Osteocyte (in vitro differentiated cells): ENCODE results near the gene ARPC4. TPM values are rescaled to one million over a fixed set of nuclear protein-coding genes. Genes with fewer than 3 reads are reported as not detected.
"Not testable (repeated sequence)": the region's sequence is repeated elsewhere in the genome, so short reads cannot be mapped to it uniquely, and the experiment has no call there.

Experiments
- DNase-seq: peaks from one replicate; pipeline ENCODE4 v3.0.0; 2021; ENCODE audit warnings: mixed read lengths; ENCODE audit not compliant: unreplicated experiment; ENCODE audit errors: extremely low spot score
- H3K27ac Mint-ChIP-seq: one replicate; pipeline ENCODE4 v1.8.0; 2021; ENCODE audit warnings: mild to moderate bottlenecking, mixed read lengths; ENCODE audit not compliant: unreplicated experiment
- H3K27me3 Mint-ChIP-seq: one replicate; pipeline ENCODE4 v1.8.0; 2021; ENCODE audit warnings: mixed read lengths; ENCODE audit not compliant: unreplicated experiment
- H3K36me3 Mint-ChIP-seq: one replicate; pipeline ENCODE4 v1.8.0; 2021; ENCODE audit warnings: mixed read lengths; ENCODE audit not compliant: unreplicated experiment
- H3K4me1 Mint-ChIP-seq: one replicate; pipeline ENCODE4 v1.8.0; 2021; ENCODE audit warnings: mixed read lengths; ENCODE audit not compliant: unreplicated experiment
- H3K4me3 Mint-ChIP-seq: one replicate; pipeline ENCODE4 v1.8.0; 2021; ENCODE audit warnings: mild to moderate bottlenecking, moderate library complexity, mixed read lengths; ENCODE audit not compliant: unreplicated experiment
- H3K9me3 Mint-ChIP-seq: one replicate; pipeline ENCODE4 v1.8.0; 2021; ENCODE audit warnings: mixed read lengths; ENCODE audit not compliant: unreplicated experiment
- total RNA-seq: library from RNA; stranded (reverse); gene quantifications from 2 replicates; pipeline ENCODE4 v1.2.1, GENCODE V29; 2021
- TF ChIP-seq, protein P1 (sequence below): fragments of 200-600 bp; sonication (generic); IDR thresholded peaks from 2 replicates; pipeline ENCODE4 v1.5.0; 2021; ENCODE audit warnings: antibody characterized with exemption, mild to moderate bottlenecking, moderate library complexity

ARPC4 gene
- total RNA-seq, 1 donor from 2014 or later = 140 TPM

DNA sequence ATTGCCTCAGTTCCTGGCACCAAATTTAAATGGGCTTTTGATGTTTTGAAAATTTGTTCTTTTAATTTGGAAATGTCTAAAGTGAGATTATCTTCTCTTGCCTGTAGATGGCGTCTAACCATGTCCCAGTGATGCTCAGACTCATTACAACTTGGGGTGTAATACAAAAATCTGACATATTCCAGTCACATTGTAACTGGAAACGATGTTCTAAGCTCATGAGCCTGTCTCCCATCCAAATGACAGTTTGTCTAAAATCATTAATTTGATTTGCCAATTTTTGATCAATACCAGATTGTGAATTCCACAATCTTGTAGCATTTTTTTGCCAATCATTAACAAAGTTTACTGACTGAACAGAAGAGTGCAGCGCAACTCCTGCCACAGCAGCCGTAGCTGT lies 56.0 kb downstream of the ARPC4 start:
- not testable (repeated sequence) for DNase-seq, H3K27ac Mint-ChIP-seq, H3K4me3 Mint-ChIP-seq, H3K36me3 Mint-ChIP-seq, H3K9me3 Mint-ChIP-seq, H3K4me1 Mint-ChIP-seq
- TF ChIP-seq, protein P1, sequence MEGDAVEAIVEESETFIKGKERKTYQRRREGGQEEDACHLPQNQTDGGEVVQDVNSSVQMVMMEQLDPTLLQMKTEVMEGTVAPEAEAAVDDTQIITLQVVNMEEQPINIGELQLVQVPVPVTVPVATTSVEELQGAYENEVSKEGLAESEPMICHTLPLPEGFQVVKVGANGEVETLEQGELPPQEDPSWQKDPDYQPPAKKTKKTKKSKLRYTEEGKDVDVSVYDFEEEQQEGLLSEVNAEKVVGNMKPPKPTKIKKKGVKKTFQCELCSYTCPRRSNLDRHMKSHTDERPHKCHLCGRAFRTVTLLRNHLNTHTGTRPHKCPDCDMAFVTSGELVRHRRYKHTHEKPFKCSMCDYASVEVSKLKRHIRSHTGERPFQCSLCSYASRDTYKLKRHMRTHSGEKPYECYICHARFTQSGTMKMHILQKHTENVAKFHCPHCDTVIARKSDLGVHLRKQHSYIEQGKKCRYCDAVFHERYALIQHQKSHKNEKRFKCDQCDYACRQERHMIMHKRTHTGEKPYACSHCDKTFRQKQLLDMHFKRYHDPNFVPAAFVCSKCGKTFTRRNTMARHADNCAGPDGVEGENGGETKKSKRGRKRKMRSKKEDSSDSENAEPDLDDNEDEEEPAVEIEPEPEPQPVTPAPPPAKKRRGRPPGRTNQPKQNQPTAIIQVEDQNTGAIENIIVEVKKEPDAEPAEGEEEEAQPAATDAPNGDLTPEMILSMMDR = peak; percentile 73
- H3K27me3 Mint-ChIP-seq = peaks cover 18% of the 10 kb centered on the region

- not testable (repeated sequence) for H3K4me3 Mint-ChIP-seq, H3K9me3 Mint-ChIP-seq, H3K4me1 Mint-ChIP-seq, H3K36me3 Mint-ChIP-seq, DNase-seq, H3K27ac Mint-ChIP-seq
- H3K27me3 Mint-ChIP-seq = peaks cover 18% of the 10 kb centered on the region
Observed at GRCh38 chr3:9851383-9851782, 58.5 kb downstream of the ARPC4 start.

- H3K36me3 Mint-ChIP-seq, H3K9me3 Mint-ChIP-seq, H3K27ac Mint-ChIP-seq, H3K4me3 Mint-ChIP-seq, DNase-seq, H3K4me1 Mint-ChIP-seq: not testable (repeated sequence)
- H3K27me3 Mint-ChIP-seq = peaks cover 18% of the 10 kb centered on the region
Observed at GRCh38 chr3:9851926-9852325, 59.0 kb downstream of the ARPC4 start.

DNA sequence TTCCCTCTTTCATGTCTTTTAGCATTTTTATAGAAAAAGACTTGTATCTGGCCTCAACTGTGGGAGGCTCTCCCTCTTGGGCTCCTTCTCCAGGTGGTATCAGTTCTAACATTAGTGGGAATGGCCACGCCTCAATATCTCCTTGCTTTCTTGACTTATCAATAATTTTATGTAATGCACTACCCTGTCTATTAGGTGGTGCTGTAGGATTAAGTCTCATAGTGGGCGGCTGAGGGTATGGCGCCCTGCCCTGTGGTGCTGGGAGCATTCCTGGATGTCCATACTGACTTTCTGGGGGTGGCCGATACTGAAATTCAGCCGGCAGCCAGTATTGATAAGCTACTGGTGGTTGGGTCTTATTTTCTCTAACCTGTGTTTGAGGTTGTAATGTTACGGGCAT lies 59.6 kb downstream of the ARPC4 start:
- TF ChIP-seq, protein P1 = no peak
- Mint-ChIP-seq H3K4me3 (no peak overlapping the region), H3K36me3 (no peaks in the 10 kb centered on the region), H3K27ac (no peak overlapping the region), H3K9me3 (no peaks in the 10 kb centered on the region), H3K4me1 (no peaks in the 10 kb centered on the region), H3K27me3 (peaks cover 18% of the 10 kb centered on the region)
- no peak for DNase-seq

DNA sequence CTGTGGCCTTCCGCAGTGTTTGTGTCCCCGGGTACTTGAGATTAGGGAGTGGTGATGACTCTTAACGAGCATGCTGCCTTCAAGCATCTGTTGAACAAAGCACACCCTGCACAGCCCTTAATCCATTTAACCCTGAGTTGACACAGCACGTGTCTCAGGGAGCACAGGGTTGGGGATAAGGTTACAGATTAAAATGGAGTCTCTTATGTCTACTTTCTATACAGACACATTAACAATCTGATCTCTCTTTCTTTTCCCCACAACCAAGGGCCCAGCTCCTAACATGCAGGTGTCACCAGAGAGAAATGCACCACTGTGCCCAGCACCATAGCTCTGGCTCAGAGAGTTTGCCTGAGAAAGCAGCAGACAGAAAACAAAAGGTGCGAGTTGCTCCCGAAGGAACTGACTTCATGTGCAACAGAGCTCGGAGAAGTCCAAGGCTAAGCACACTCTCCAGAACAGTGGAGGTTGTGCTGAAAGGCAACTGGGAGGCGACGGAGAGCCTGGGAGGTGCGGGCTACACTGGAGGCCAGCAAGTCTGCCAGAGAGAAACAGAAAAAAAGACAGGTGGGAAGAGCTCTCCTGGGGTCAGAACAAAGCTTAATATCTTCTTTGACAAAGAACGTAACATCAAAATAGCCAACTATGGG lies 61.5 kb downstream of the ARPC4 start:
- peaks cover 18% of the 10 kb centered on the region for H3K27me3 Mint-ChIP-seq
- H3K4me1 Mint-ChIP-seq, H3K9me3 Mint-ChIP-seq, H3K27ac Mint-ChIP-seq, H3K36me3 Mint-ChIP-seq, H3K4me3 Mint-ChIP-seq, DNase-seq: not testable (repeated sequence)

- Mint-ChIP-seq H3K36me3 (no peaks in the 10 kb centered on the region), H3K4me3 (no peak overlapping the region), H3K27me3 (peaks cover 18% of the 10 kb centered on the region), H3K27ac (no peak overlapping the region), H3K4me1 (no peaks in the 10 kb centered on the region), H3K9me3 (no peaks in the 10 kb centered on the region)
- TF ChIP-seq, protein P1 = no peak
- DNase-seq = no peak
Observed at GRCh38 chr3:9855594-9855993, 62.7 kb downstream of the ARPC4 start.

Other genes with a start within 250 kb of the ARPC4 start
- gene LHFPL4, start 239.3 kb upstream of the ARPC4 start, total RNA-seq = not detected in 2 replicates
- 40.1 and 42.7 TPM in 2 replicates for gene MTMR14, start 143.6 kb upstream of the ARPC4 start, total RNA-seq
- gene CPNE9, start 89.2 kb upstream of the ARPC4 start, total RNA-seq = 0.26 TPM in 1 of 2 replicates, not detected in the other
- gene BRPF1, start 61.3 kb upstream of the ARPC4 start, total RNA-seq = 18.3 and 23.0 TPM in 2 replicates
- 34.8 and 37.9 TPM in 2 replicates for gene OGG1, start 43.1 kb upstream of the ARPC4 start, total RNA-seq
- 8.8 and 10.7 TPM in 2 replicates for gene CAMK1, start 23.1 kb upstream of the ARPC4 start, total RNA-seq
- 63.4 and 66.0 TPM in 2 replicates for gene TADA3, start 609 bp upstream of the ARPC4 start, total RNA-seq
- gene TTLL3, start 17.2 kb downstream of the ARPC4 start, total RNA-seq = 53.6 and 54.8 TPM in 2 replicates
- 35.9 and 36.1 TPM in 2 replicates for gene RPUSD3, start 50.9 kb downstream of the ARPC4 start, total RNA-seq
- not detected in 2 replicates for gene CIDEC, start 87.2 kb downstream of the ARPC4 start, total RNA-seq
- gene JAGN1, start 97.5 kb downstream of the ARPC4 start, total RNA-seq = 28.5 and 31.5 TPM in 2 replicates
- 0.89 and 1.4 TPM in 2 replicates for gene IL17RE, start 109.8 kb downstream of the ARPC4 start, total RNA-seq
- 36.5 and 36.6 TPM in 2 replicates for gene IL17RC, start 124.0 kb downstream of the ARPC4 start, total RNA-seq
- 24.8 and 25.3 TPM in 2 replicates for gene CRELD1, start 140.8 kb downstream of the ARPC4 start, total RNA-seq
- gene PRRT3, start 159.3 kb downstream of the ARPC4 start, total RNA-seq = 6.6 and 7.9 TPM in 2 replicates
- gene EMC3, start 193.8 kb downstream of the ARPC4 start, total RNA-seq = 67.1 and 67.7 TPM in 2 replicates
- 6.5 and 8.0 TPM in 2 replicates for gene FANCD2, start 233.4 kb downstream of the ARPC4 start, total RNA-seq